ENCODE measurements around the gene CYP3A5. TPM values are rescaled to one million over a fixed set of nuclear protein-coding genes. Genes with fewer than 3 reads are reported as not detected.

The CYP3A5 gene
- total and polyA plus RNA-seq, 2 of the 13 experiments (the other 11 are each of a cell fraction or from before 2014, with no cell fraction given) = 5.7 to 9.3 TPM

DNA sequence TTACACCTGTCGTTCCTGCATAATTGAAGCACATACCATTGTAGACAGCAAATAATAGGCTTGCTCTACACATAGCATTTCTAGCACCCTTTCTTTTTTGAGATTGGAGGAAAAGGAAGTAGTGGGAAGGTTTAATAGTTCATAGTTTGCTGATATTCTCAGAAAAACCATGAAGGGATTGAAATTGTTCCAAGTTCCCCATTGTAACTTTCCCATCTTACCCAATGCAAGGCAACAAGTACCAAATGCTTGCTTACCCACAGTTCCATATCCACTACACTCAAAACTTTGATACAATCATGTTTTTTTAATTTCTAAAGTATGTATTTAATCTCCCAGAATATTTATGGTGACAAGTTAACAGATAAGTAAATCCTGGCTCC lies 13.8 kb downstream of the CYP3A5 start (continued):
- TF ChIP-seq, protein P1, sequence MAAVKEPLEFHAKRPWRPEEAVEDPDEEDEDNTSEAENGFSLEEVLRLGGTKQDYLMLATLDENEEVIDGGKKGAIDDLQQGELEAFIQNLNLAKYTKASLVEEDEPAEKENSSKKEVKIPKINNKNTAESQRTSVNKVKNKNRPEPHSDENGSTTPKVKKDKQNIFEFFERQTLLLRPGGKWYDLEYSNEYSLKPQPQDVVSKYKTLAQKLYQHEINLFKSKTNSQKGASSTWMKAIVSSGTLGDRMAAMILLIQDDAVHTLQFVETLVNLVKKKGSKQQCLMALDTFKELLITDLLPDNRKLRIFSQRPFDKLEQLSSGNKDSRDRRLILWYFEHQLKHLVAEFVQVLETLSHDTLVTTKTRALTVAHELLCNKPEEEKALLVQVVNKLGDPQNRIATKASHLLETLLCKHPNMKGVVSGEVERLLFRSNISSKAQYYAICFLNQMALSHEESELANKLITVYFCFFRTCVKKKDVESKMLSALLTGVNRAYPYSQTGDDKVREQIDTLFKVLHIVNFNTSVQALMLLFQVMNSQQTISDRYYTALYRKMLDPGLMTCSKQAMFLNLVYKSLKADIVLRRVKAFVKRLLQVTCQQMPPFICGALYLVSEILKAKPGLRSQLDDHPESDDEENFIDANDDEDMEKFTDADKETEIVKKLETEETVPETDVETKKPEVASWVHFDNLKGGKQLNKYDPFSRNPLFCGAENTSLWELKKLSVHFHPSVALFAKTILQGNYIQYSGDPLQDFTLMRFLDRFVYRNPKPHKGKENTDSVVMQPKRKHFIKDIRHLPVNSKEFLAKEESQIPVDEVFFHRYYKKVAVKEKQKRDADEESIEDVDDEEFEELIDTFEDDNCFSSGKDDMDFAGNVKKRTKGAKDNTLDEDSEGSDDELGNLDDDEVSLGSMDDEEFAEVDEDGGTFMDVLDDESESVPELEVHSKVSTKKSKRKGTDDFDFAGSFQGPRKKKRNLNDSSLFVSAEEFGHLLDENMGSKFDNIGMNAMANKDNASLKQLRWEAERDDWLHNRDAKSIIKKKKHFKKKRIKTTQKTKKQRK (IDR thresholded peaks at IDR 0.05; ENCODE audit: low read length) = no peak
- no peak for TF ChIP-seq ZNF30 (CRISPR knock-in tag; IDR thresholded peaks at IDR 0.05)
- no peak for TF ChIP-seq ZNF720 (CRISPR knock-in tag; IDR thresholded peaks at IDR 0.05)
- no peak for TF ChIP-seq ZNF775 (CRISPR knock-in tag; IDR thresholded peaks at IDR 0.05; ENCODE audit: borderline replicate concordance)

GRCh38 chr7:99665312-99666012 lies 14.3 kb downstream of the CYP3A5 start:
- WGBS (ENCODE audit: low lambda C conversion rate) = 98% methylated on average over 3 of the region's 3 CpGs
- in situ Hi-C loops (cut with HindIII; ENCODE audit: extremely low pct_ligation_motif_present, low pct_unique_long_range_greater_than_20kb) = no loop called here
- H3K27me3 ChIP-seq (ENCODE audit: control insufficient read depth in 1 of 2, insufficient read depth in 2 of 2, low read length in 2 of 2) = no peaks in the 10 kb centered on the region
- intact Hi-C loops (cut with micrococcal nuclease; ENCODE audit: unreplicated experiment) = no loop called here
- H3K4me3 ChIP-seq (replicated peaks in 1 of 3; ENCODE audit: insufficient read depth in 1 of 3, low read depth in 2 of 3, low read length in 3 of 3) = no peak overlapping the region
- POLR2A ChIA-PET = no interaction called here
- no TSS peak for BruUV-seq (replicated peaks)
- no peak overlapping the region for H3K9ac ChIP-seq (ENCODE audit: insufficient read depth, low read depth, low read length)
- H2AFZ ChIP-seq (ENCODE audit: low read length) = no peak overlapping the region
- peaks cover 0 to 1% of the 10 kb centered on the region in 2 experiments; a peak in 1 of 5 replicates for H3K36me3 ChIP-seq (replicated peaks in 1 of 2; ENCODE audit: control insufficient read depth in 1 of 2, insufficient read depth in 2 of 2, low read length in 2 of 2)
- no peaks in the 10 kb centered on the region for H3K79me2 ChIP-seq (ENCODE audit: insufficient read depth, low read length)
- no peak overlapping the region for H3K4me2 ChIP-seq (ENCODE audit: low read depth, low read length)
- no peaks in the 10 kb centered on the region for H3K4me1 ChIP-seq (ENCODE audit: insufficient read depth, low read length)
- CTCF ChIA-PET (ENCODE audit: low intra/inter-chr PET ratio, low total read pairs) = no interaction called here
- FAIRE-seq (no peak), DNase-seq (ENCODE audit: low spot score) (no peak), ATAC-seq (no peak)
- no peaks in the 10 kb centered on the region for H4K20me1 ChIP-seq (ENCODE audit: insufficient read depth, low read length)
- H3K9me3 ChIP-seq (ENCODE audit: low read length) = no peaks in the 10 kb centered on the region
- no peak overlapping the region for H3K27ac ChIP-seq (ENCODE audit: extremely low read length, insufficient read depth, low read length)
- TF ChIP-seq ZNF10 (CRISPR knock-in tag; IDR thresholded peaks at IDR 0.05; ENCODE audit: borderline replicate concordance, low read depth) (no peak), ZNF761 (CRISPR knock-in tag; conservative IDR thresholded peaks at IDR 0.05) (no peak), STAT5B (CRISPR knock-in tag; IDR thresholded peaks at IDR 0.05) (no peak), ZNF296 (CRISPR knock-in tag; conservative IDR thresholded peaks at IDR 0.05) (no peak), HNRNPLL (IDR thresholded peaks at IDR 0.05; ENCODE audit: low read depth, low read length, poor library complexity, severe bottlenecking) (no peak), YEATS4 (CRISPR knock-in tag; IDR thresholded peaks at IDR 0.05; ENCODE audit: borderline replicate concordance) (no peak), XRCC5 (optimal IDR thresholded peaks at IDR 0.05; ENCODE audit: low read length) (no peak), ZBTB10 (CRISPR knock-in tag; IDR thresholded peaks at IDR 0.05; ENCODE audit: borderline replicate concordance) (no peak), ZNF768 (CRISPR knock-in tag; IDR thresholded peaks at IDR 0.05) (no peak), SIX4 (CRISPR knock-in tag; IDR thresholded peaks at IDR 0.05) (no peak)

All from HepG2 (cell line).